ENCODE results near the gene NAA20. TPM values are rescaled to one million over a fixed set of nuclear protein-coding genes. Genes with fewer than 3 reads are reported as not detected.

NAA20 gene
- total and polyA plus RNA-seq, 9 of the 15 experiments (the other 6 are each of a cell fraction or from before 2014, with no cell fraction given) = 51.4 to 361 (median 84.6) TPM

- TF ChIP-seq THRB (CRISPR knock-in tag; conservative IDR thresholded peaks at IDR 0.05) (no peak), ZNF3 (CRISPR knock-in tag; IDR thresholded peaks at IDR 0.05) (no peak), MLX (CRISPR knock-in tag; conservative IDR thresholded peaks at IDR 0.05) (no peak), HEY1 (CRISPR knock-in tag; IDR thresholded peaks at IDR 0.05; ENCODE audit: borderline replicate concordance) (no peak), MAFK (IDR thresholded peaks at IDR 0.05; ENCODE audit: low read length) (no peak), TCF7 (IDR thresholded peaks at IDR 0.05; ENCODE audit: borderline replicate concordance) (no peak), COPS2 (conservative IDR thresholded peaks at IDR 0.05) (no peak), TCF15 (CRISPR knock-in tag; IDR thresholded peaks at IDR 0.05) (no peak), ZNF165 (CRISPR knock-in tag; IDR thresholded peaks at IDR 0.05; ENCODE audit: borderline replicate concordance) (no peak), POLR2H (tag; IDR thresholded peaks at IDR 0.05; ENCODE audit: low read depth) (no peak), TFAP4 (CRISPR knock-in tag; IDR thresholded peaks at IDR 0.05; ENCODE audit: borderline replicate concordance) (no peak)
Observed at GRCh38 chr20:20031790-20032189, 14.6 kb downstream of the NAA20 start (continued).

Measured in K562 (cell line).